IPS DF 6.9 (cell line): ENCODE results near the gene UBE2U.

ENCODE experiments used
- DNase-seq: peaks from one replicate; pipeline ENCODE4 v3.0.0-alpha.2; 2013; ENCODE audit warnings: low read depth, low spot score
- H3K27ac ChIP-seq: one replicate; pipeline ENCODE4 v1.5.1; 2013; ENCODE audit warnings: low read length, control low read depth
- H3K27me3 ChIP-seq: 2 replicates; pipeline ENCODE4 v1.6.1; 2013; ENCODE audit warnings: mild to moderate bottlenecking, low read length; ENCODE audit not compliant: control insufficient read depth, insufficient read depth
- H3K36me3 ChIP-seq: 2 replicates; pipeline ENCODE4 v1.6.1; 2013; ENCODE audit warnings: low read length; ENCODE audit not compliant: control insufficient read depth, insufficient read depth
- H3K4me1 ChIP-seq: 2 replicates; pipeline ENCODE4 v1.6.1; 2013; ENCODE audit warnings: low read length; ENCODE audit not compliant: control insufficient read depth, insufficient read depth
- H3K4me3 ChIP-seq: 2 replicates; pipeline ENCODE4 v1.5.1; 2013; ENCODE audit warnings: mild to moderate bottlenecking, low read length
- H3K9me3 ChIP-seq: 2 replicates; pipeline ENCODE4 v1.6.1; 2013; ENCODE audit warnings: low read length, inconsistent platforms; ENCODE audit not compliant: control insufficient read depth, insufficient read depth
- WGBS: extraction: QIAGEN DNeasy Blood & Tissue Kit; methylation state at CpG from one replicate; pipeline ENCODE4 v1.1.7; 2013; ENCODE audit warnings: mixed read lengths, missing lambda C conversion rate; ENCODE audit not compliant: insufficient read length, insufficient coverage; 5-methylcytosine and 5-hydroxymethylcytosine counted together

Gene UBE2U

DNA sequence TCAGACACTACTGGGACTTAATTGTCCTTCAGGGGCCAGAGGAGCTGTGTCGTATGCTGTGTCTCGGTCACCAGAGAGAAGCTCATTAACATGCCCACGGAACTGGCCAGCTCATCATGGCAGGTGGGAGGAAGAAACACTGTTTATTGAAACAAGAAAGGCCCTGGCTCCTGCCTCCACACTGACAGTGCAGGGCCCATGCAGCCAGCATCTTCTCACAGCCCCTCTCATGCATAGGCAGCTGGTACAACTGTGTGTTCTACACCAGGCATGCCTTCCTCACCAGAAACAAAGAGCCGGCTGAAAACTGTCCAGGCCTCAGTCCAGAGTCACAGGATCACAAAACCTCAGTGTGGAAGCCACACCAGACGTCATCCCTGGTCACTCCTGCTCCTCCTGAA, 106.0 kb downstream of the UBE2U start:
- WGBS = no CpG with 5 or more reads among the region's 5 CpGs
- no peak overlapping the region for H3K4me3 ChIP-seq
- no peak for DNase-seq
- no peaks in the 10 kb centered on the region for H3K27me3 ChIP-seq
- no peaks in the 10 kb centered on the region for H3K36me3 ChIP-seq
- H3K9me3 ChIP-seq = no peaks in the 10 kb centered on the region
- no peak overlapping the region for H3K27ac ChIP-seq
- H3K4me1 ChIP-seq = no peaks in the 10 kb centered on the region

DNA sequence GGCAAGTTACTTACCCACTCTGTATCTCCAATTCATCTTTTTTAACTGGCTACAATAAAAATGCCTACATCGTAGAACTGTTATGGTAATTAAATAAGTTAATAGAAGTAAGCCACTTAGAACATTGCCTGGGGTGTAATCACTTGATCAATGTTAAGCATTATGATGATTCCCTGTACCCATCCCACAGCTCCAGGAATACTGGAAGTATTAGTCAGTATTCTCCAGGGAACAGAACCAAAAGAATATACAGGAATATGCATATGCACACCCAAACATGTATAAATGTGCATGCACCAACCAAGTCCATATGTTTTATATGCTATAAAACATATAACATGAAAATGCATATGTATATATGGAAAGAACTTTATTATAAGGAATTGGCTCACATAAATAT, 107.3 kb downstream of the UBE2U start:
- Histone ChIP-seq H3K36me3 (no peaks in the 10 kb centered on the region), H3K4me3 (no peak overlapping the region), H3K4me1 (no peaks in the 10 kb centered on the region), H3K27me3 (no peaks in the 10 kb centered on the region), H3K27ac (no peak overlapping the region), H3K9me3 (no peaks in the 10 kb centered on the region)
- no CpG with 5 or more reads among the region's 1 CpG for WGBS
- DNase-seq = no peak

DNA sequence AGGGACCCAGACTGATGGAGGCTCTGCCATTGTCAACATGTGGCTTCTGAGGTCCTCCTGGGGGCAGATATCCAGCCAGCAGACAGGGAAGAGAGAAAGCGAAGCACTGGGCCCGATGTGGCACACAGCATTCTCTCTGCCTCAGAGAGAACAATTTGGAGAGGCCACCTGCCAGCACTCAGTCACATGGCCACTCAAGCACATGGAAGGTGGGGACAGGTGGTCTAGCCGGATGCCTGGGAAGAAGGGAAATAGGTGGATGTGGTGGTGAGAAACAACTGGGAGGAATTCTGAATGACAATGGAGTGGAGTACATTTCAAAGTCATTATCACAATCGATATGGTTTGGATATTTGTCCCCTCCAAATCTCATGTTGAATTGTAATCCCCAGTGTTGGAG, 109.0 kb downstream of the UBE2U start:
- no peak for DNase-seq
- Histone ChIP-seq H3K4me3 (no peak overlapping the region), H3K36me3 (no peaks in the 10 kb centered on the region), H3K27ac (no peak overlapping the region), H3K27me3 (no peaks in the 10 kb centered on the region), H3K9me3 (no peaks in the 10 kb centered on the region), H3K4me1 (no peaks in the 10 kb centered on the region)
- no CpG with 5 or more reads among the region's 4 CpGs for WGBS

DNA sequence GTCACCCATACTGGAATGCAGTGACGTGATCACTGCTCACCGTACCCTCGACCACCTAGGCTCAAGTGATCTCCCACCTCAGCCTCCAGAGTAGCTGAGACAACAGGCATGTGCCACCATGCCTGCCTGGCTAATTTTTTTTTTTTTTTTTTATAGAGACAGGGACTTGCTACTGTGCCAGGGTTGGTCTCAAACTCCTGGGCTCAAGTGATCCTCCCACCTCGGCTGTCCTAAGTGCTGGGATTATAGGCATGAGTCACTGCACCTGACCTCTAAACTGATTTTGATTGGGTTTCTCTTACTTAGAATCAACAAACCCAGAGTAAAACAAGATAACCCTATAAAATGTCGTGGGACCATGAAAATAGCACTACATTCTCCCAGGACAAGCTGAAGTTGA, 112.0 kb downstream of the UBE2U start:
- Histone ChIP-seq H3K27ac (no peak overlapping the region), H3K4me3 (no peak overlapping the region), H3K4me1 (no peaks in the 10 kb centered on the region), H3K9me3 (no peaks in the 10 kb centered on the region), H3K27me3 (no peaks in the 10 kb centered on the region), H3K36me3 (no peaks in the 10 kb centered on the region)
- no peak for DNase-seq
- no CpG with 5 or more reads among the region's 5 CpGs for WGBS
